ENCODE data around the gene TUBD1. TPM values are rescaled to one million over a fixed set of nuclear protein-coding genes. Genes with fewer than 3 reads are reported as not detected.
A peak's percentile ranks its signal among the peaks of the same experiment; 100 is the strongest.

The TUBD1 gene
- total and polyA plus RNA-seq, 2 donors from 2014 or later: 6.8 to 11.9 TPM

- Histone ChIP-seq H3K27me3 (ENCODE audit: control insufficient read depth, insufficient read depth, low read length) (no peaks in the 10 kb centered on the region), H3K4me1 (ENCODE audit: control insufficient read depth in 2 of 3, insufficient read depth in 2 of 3, low read depth in 1 of 3, low read length in 3 of 3) (no peaks in the 10 kb centered on the region), H3K4me3 (ENCODE audit: low read length in 3 of 3) (no peak overlapping the region), H3K9ac (ENCODE audit: low read length in 3 of 3) (no peak overlapping the region), H3K9me3 (ENCODE audit: control insufficient read depth in 2 of 3, insufficient read depth in 1 of 3, low read length in 3 of 3) (no peaks in the 10 kb centered on the region), H3K36me3 (ENCODE audit: control insufficient read depth in 2 of 3, insufficient read depth in 3 of 3, low read length in 3 of 3) (peaks cover 0 to 6% (median 0%) of the 10 kb centered on the region in 3 donors), H3K27ac (ENCODE audit: low read depth in 2 of 2, low read length in 2 of 2) (no peak overlapping the region)
- intact Hi-C loops (cut with DNase I): no loop called here
- FAIRE-seq: no peak
- no peak for DNase-seq
- TF ChIP-seq CTCF (IDR thresholded peaks at IDR 0.05; ENCODE audit: borderline replicate concordance, extremely low read depth, insufficient read depth): no peak
Observed at GRCh38 chr17:59810894-59811153, 81.9 kb downstream of the TUBD1 start.

Small RNAs within 50 kb of the gene (microRNA-seq; reads per million reads assigned to microRNA genes)
- 341,548 reads per million, percentile 100 among the genes with 10 or more reads in this experiment for gene MIR21

Other genes starting within 250 kb of the TUBD1 start
- 17.3 TPM for gene PTRH2, start 185.5 kb downstream of the TUBD1 start, total RNA-seq
- gene PTRH2, start 185.5 kb downstream of the TUBD1 start, polyA plus RNA-seq (ENCODE audit: insufficient read depth, low read depth, low replicate concordance): 27.6 TPM
- 338 TPM for gene VMP1, start 185.3 kb downstream of the TUBD1 start, total RNA-seq
- gene VMP1, start 185.3 kb downstream of the TUBD1 start, polyA plus RNA-seq (ENCODE audit: insufficient read depth, low read depth, low replicate concordance): 96.4 TPM
- 34.8 TPM for gene RPS6KB1, start 178 bp upstream of the TUBD1 start, total RNA-seq
- 10.5 TPM for gene RPS6KB1, start 178 bp upstream of the TUBD1 start, polyA plus RNA-seq (ENCODE audit: insufficient read depth, low read depth, low replicate concordance)
- 15.1 TPM for gene RNFT1, start 71.8 kb upstream of the TUBD1 start, total RNA-seq
- gene RNFT1, start 71.8 kb upstream of the TUBD1 start, polyA plus RNA-seq (ENCODE audit: insufficient read depth, low read depth, low replicate concordance): 6.0 TPM
- 27.6 TPM for gene HEATR6, start 186.0 kb upstream of the TUBD1 start, total RNA-seq
- 4.4 TPM for gene HEATR6, start 186.0 kb upstream of the TUBD1 start, polyA plus RNA-seq (ENCODE audit: insufficient read depth, low read depth, low replicate concordance)

Measured in kidney (tissue), 14 donors.